ENCODE data around the gene DDX17.
A peak's percentile ranks its signal among the peaks of the same experiment; 100 is the strongest.

Gene DDX17

GRCh38 chr22:38506118-38506962 lies at the start of gene DDX17:
Gene DDX17, minus strand, starts transcription at chr22:38506311.
- Histone ChIP-seq H3K9me3 (ENCODE audit: control insufficient read depth, insufficient read depth, low read length) (no peaks in the 10 kb centered on the region), H3K36me3 (ENCODE audit: insufficient read depth, low read length) (peaks cover 12% of the 10 kb centered on the region), H3K4me1 (ENCODE audit: insufficient read depth, low read length) (peaks cover 22% of the 10 kb centered on the region; the same call in 1 of the 2 replicates), H3K9ac (ENCODE audit: low read depth, low read length) (peak within 1 kb of the TSS; percentile 98)

GRCh38 chr22:38554281-38554680 lies 48.2 kb upstream of the DDX17 start:
- Histone ChIP-seq H3K9ac (ENCODE audit: low read depth, low read length) (no peak overlapping the region), H3K9me3 (ENCODE audit: control insufficient read depth, insufficient read depth, low read length) (no peaks in the 10 kb centered on the region), H3K4me1 (ENCODE audit: insufficient read depth, low read length) (no peaks in the 10 kb centered on the region), H3K36me3 (ENCODE audit: insufficient read depth, low read length) (no peaks in the 10 kb centered on the region; the same call in 1 of the 2 replicates)

- no peaks in the 10 kb centered on the region for H3K4me1 ChIP-seq (ENCODE audit: insufficient read depth, low read length)
- H3K36me3 ChIP-seq (ENCODE audit: insufficient read depth, low read length), result no peaks in the 10 kb centered on the region; the same call in 1 of the 2 replicates
- H3K9me3 ChIP-seq (ENCODE audit: control insufficient read depth, insufficient read depth, low read length), result no peaks in the 10 kb centered on the region
- H3K9ac ChIP-seq (ENCODE audit: low read depth, low read length), result no peak overlapping the region
Measured at GRCh38 chr22:38549101-38549894, 43.2 kb upstream of the DDX17 start.

- Histone ChIP-seq H3K9me3 (ENCODE audit: control insufficient read depth, insufficient read depth, low read length) (peaks cover 8% of the 10 kb centered on the region; the same call in 1 of the 2 replicates), H3K9ac (ENCODE audit: low read depth, low read length) (no peak overlapping the region), H3K4me1 (ENCODE audit: insufficient read depth, low read length) (no peaks in the 10 kb centered on the region), H3K36me3 (ENCODE audit: insufficient read depth, low read length) (no peaks in the 10 kb centered on the region)
Measured at GRCh38 chr22:38540701-38541100, 34.6 kb upstream of the DDX17 start.

GRCh38 chr22:38531251-38531938 lies 25.3 kb upstream of the DDX17 start:
- no peak overlapping the region for H3K9ac ChIP-seq (ENCODE audit: low read depth, low read length)
- no peaks in the 10 kb centered on the region; the same call in 1 of the 2 replicates for H3K4me1 ChIP-seq (ENCODE audit: insufficient read depth, low read length)
- H3K9me3 ChIP-seq (ENCODE audit: control insufficient read depth, insufficient read depth, low read length), result no peaks in the 10 kb centered on the region
- H3K36me3 ChIP-seq (ENCODE audit: insufficient read depth, low read length), result no peaks in the 10 kb centered on the region

GRCh38 chr22:38524429-38524828 lies 18.3 kb upstream of the DDX17 start:
- no peak overlapping the region for H3K9ac ChIP-seq (ENCODE audit: low read depth, low read length)
- H3K36me3 ChIP-seq (ENCODE audit: insufficient read depth, low read length), result no peaks in the 10 kb centered on the region
- no peaks in the 10 kb centered on the region for H3K9me3 ChIP-seq (ENCODE audit: control insufficient read depth, insufficient read depth, low read length)
- no peaks in the 10 kb centered on the region for H3K4me1 ChIP-seq (ENCODE audit: insufficient read depth, low read length)

- Histone ChIP-seq H3K4me1 (ENCODE audit: insufficient read depth, low read length) (no peaks in the 10 kb centered on the region), H3K36me3 (ENCODE audit: insufficient read depth, low read length) (no peaks in the 10 kb centered on the region), H3K9me3 (ENCODE audit: control insufficient read depth, insufficient read depth, low read length) (no peaks in the 10 kb centered on the region), H3K9ac (ENCODE audit: low read depth, low read length) (no peak overlapping the region)
Measured at GRCh38 chr22:38523479-38523878, 17.4 kb upstream of the DDX17 start.

GRCh38 chr22:38523029-38523428 lies 16.9 kb upstream of the DDX17 start:
- Histone ChIP-seq H3K9me3 (ENCODE audit: control insufficient read depth, insufficient read depth, low read length) (no peaks in the 10 kb centered on the region), H3K9ac (ENCODE audit: low read depth, low read length) (no peak overlapping the region), H3K36me3 (ENCODE audit: insufficient read depth, low read length) (no peaks in the 10 kb centered on the region), H3K4me1 (ENCODE audit: insufficient read depth, low read length) (no peaks in the 10 kb centered on the region)

GRCh38 chr22:38519453-38520250 lies 13.5 kb upstream of the DDX17 start:
- Histone ChIP-seq H3K9ac (ENCODE audit: low read depth, low read length) (no peak overlapping the region), H3K9me3 (ENCODE audit: control insufficient read depth, insufficient read depth, low read length) (no peaks in the 10 kb centered on the region), H3K36me3 (ENCODE audit: insufficient read depth, low read length) (no peaks in the 10 kb centered on the region), H3K4me1 (ENCODE audit: insufficient read depth, low read length) (peaks cover 2% of the 10 kb centered on the region; the same call in 1 of the 2 replicates)

GRCh38 chr22:38518620-38519019 lies 12.5 kb upstream of the DDX17 start:
- Histone ChIP-seq H3K9me3 (ENCODE audit: control insufficient read depth, insufficient read depth, low read length) (no peaks in the 10 kb centered on the region), H3K36me3 (ENCODE audit: insufficient read depth, low read length) (no peaks in the 10 kb centered on the region), H3K9ac (ENCODE audit: low read depth, low read length) (no peak overlapping the region), H3K4me1 (ENCODE audit: insufficient read depth, low read length) (peaks cover 2% of the 10 kb centered on the region)

GRCh38 chr22:38513063-38513462 lies 7.0 kb upstream of the DDX17 start:
- no peaks in the 10 kb centered on the region for H3K9me3 ChIP-seq (ENCODE audit: control insufficient read depth, insufficient read depth, low read length)
- peaks cover 9% of the 10 kb centered on the region for H3K4me1 ChIP-seq (ENCODE audit: insufficient read depth, low read length)
- no peak overlapping the region for H3K9ac ChIP-seq (ENCODE audit: low read depth, low read length)
- no peaks in the 10 kb centered on the region for H3K36me3 ChIP-seq (ENCODE audit: insufficient read depth, low read length)

GRCh38 chr22:38510416-38510970 lies 4.4 kb upstream of the DDX17 start:
- Histone ChIP-seq H3K9me3 (ENCODE audit: control insufficient read depth, insufficient read depth, low read length) (no peaks in the 10 kb centered on the region), H3K36me3 (ENCODE audit: insufficient read depth, low read length) (no peaks in the 10 kb centered on the region), H3K4me1 (ENCODE audit: insufficient read depth, low read length) (peaks cover 15% of the 10 kb centered on the region; the same call in 1 of the 2 replicates), H3K9ac (ENCODE audit: low read depth, low read length) (no peak overlapping the region)

GRCh38 chr22:38505541-38506117 lies 482 bp downstream of the DDX17 start:
- peaks cover 22% of the 10 kb centered on the region; the same call in 1 of the 2 replicates for H3K4me1 ChIP-seq (ENCODE audit: insufficient read depth, low read length)
- peak overlapping the region; percentile 98 for H3K9ac ChIP-seq (ENCODE audit: low read depth, low read length)
- H3K36me3 ChIP-seq (ENCODE audit: insufficient read depth, low read length), result peaks cover 17% of the 10 kb centered on the region
- H3K9me3 ChIP-seq (ENCODE audit: control insufficient read depth, insufficient read depth, low read length), result no peaks in the 10 kb centered on the region
